Effector memory CD4-positive, alpha-beta T cell (primary cell): ENCODE measurements around the gene OPTC.

ENCODE experiments used
- DNase-seq, 3 donors: peaks; one replicate each; pipeline ENCODE4 v3.0.0-alpha.2; 2020
- H3K27ac ChIP-seq: 2 replicates; pipeline ENCODE4 v1.7.0; 2013; ENCODE audit warnings: mild to moderate bottlenecking, low read length, moderate library complexity; ENCODE audit not compliant: insufficient read depth, poor library complexity, severe bottlenecking
- H3K27me3 ChIP-seq: replicated peaks from 2 replicates; pipeline ENCODE4 v1.7.0; 2013; ENCODE audit warnings: mild to moderate bottlenecking, low read length; ENCODE audit not compliant: insufficient read depth, control insufficient read depth, poor library complexity, severe bottlenecking
- H3K36me3 ChIP-seq: 2 replicates; pipeline ENCODE4 v1.7.0; 2013; ENCODE audit warnings: mild to moderate bottlenecking, low read length, moderate library complexity; ENCODE audit not compliant: control insufficient read depth, insufficient read depth
- H3K4me1 ChIP-seq: 2 replicates; pipeline ENCODE4 v1.7.0; 2013; ENCODE audit warnings: low read length, mild to moderate bottlenecking; ENCODE audit not compliant: control insufficient read depth, insufficient read depth, poor library complexity, severe bottlenecking
- H3K4me3 ChIP-seq: 2 replicates; pipeline ENCODE4 v1.7.0; 2013; ENCODE audit warnings: low read length, low read depth, mild to moderate bottlenecking; ENCODE audit not compliant: insufficient read depth, poor library complexity, severe bottlenecking
- H3K9me3 ChIP-seq: 2 replicates; pipeline ENCODE4 v1.7.0; 2013; ENCODE audit warnings: mild to moderate bottlenecking, low read length, moderate library complexity; ENCODE audit not compliant: control insufficient read depth

The OPTC gene

DNA sequence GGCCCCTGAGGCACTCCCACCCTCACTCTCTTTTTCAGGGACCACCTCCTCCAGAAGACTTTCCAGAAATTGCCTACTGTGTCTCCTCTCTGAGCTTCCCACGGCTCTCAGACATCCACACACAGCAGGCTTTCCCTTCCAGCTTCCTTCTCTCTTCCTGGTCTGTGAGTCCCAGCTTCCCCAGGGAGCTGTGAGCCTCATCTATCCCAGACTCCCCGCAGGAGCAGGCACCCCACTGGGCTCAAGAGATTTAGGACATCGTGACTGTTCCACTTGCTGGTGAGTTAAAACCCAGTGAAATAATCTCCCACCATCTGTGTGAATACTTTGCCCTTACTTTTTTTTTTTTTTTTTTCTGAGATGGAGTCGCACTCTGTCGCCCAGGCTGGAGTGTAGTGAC, 40.3 kb upstream of the OPTC start:
- H3K4me3 ChIP-seq, result no peak overlapping the region
- H3K27ac ChIP-seq, result no peak overlapping the region
- H3K27me3 ChIP-seq, result no peaks in the 10 kb centered on the region
- DNase-seq, result no peak
- H3K9me3 ChIP-seq, result no peaks in the 10 kb centered on the region
- no peaks in the 10 kb centered on the region for H3K36me3 ChIP-seq
- H3K4me1 ChIP-seq, result no peaks in the 10 kb centered on the region

- H3K4me3 ChIP-seq, result no peak overlapping the region
- H3K27me3 ChIP-seq, result no peaks in the 10 kb centered on the region
- H3K27ac ChIP-seq, result no peak overlapping the region
Observed at GRCh38 chr1:203454986-203455471, 38.9 kb upstream of the OPTC start.

GRCh38 chr1:203455706-203456105, 38.2 kb upstream of the OPTC start:
- H3K4me1 ChIP-seq, result no peaks in the 10 kb centered on the region
- H3K9me3 ChIP-seq, result no peaks in the 10 kb centered on the region
- DNase-seq, result no peak
- no peaks in the 10 kb centered on the region for H3K27me3 ChIP-seq
- no peak overlapping the region for H3K4me3 ChIP-seq
- H3K36me3 ChIP-seq, result no peaks in the 10 kb centered on the region
- no peak overlapping the region for H3K27ac ChIP-seq

More at GRCh38 chr1:203454986-203455471, 38.9 kb upstream of the OPTC start:
- H3K36me3 ChIP-seq, result no peaks in the 10 kb centered on the region
- no peaks in the 10 kb centered on the region for H3K4me1 ChIP-seq
- no peaks in the 10 kb centered on the region for H3K9me3 ChIP-seq
- no peak for DNase-seq

GRCh38 chr1:203456577-203456976, 37.4 kb upstream of the OPTC start:
- Histone ChIP-seq H3K9me3 (no peaks in the 10 kb centered on the region), H3K36me3 (no peaks in the 10 kb centered on the region), H3K27ac (no peak overlapping the region), H3K27me3 (no peaks in the 10 kb centered on the region), H3K4me1 (no peaks in the 10 kb centered on the region), H3K4me3 (no peak overlapping the region)
- DNase-seq, result no peak

DNA sequence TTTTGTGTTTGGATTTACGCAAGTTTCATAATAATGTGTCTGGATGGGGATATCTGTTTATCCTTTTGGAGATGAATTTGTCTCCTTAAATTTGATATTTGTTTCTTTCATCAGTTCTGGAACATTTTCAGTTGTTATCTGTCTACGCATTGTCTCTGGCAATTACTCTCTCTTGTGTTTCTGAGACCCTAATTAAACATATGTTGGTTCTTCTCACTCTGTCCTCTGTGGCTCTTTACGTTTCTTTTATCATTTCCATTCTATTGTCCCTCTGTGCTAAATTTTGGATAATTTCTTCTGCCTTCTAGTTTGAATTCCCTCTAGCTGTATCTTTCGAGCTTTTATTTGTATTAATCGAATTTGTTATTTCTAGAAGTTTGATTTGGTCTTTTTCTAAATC, 35.9 kb upstream of the OPTC start:
- DNase-seq, result no peak
- Histone ChIP-seq H3K4me3 (no peak overlapping the region), H3K27me3 (no peaks in the 10 kb centered on the region), H3K9me3 (no peaks in the 10 kb centered on the region), H3K27ac (no peak overlapping the region), H3K4me1 (no peaks in the 10 kb centered on the region), H3K36me3 (no peaks in the 10 kb centered on the region)

DNA sequence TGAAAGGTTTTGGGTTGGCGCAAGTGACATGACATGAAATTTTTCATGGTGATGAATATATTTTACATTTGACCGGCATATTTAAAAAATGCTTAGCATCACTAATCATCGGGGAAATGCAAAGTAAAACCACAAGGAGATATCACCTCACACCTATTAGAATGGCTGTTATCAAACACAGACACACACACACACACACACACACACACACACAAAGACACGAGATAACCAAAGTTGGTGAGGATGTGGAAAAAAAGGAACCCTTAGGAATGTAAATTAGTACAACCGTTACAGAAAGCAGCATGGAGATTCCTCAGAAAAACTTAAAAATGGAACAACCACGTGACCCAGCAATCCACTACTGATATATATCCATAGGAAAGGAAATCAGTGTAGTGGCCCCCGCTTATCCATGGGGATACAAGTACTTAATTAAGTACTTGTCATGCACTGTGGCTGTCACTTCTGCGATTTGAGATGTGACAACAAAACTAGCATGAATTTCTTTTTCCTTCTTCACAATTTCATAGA, 34.2 kb upstream of the OPTC start:
- Histone ChIP-seq H3K36me3 (no peaks in the 10 kb centered on the region), H3K27me3 (no peaks in the 10 kb centered on the region), H3K4me1 (no peaks in the 10 kb centered on the region), H3K4me3 (no peak overlapping the region), H3K9me3 (no peaks in the 10 kb centered on the region), H3K27ac (no peak overlapping the region)
- no peak for DNase-seq

GRCh38 chr1:203461717-203462116, 32.2 kb upstream of the OPTC start:
- Histone ChIP-seq H3K4me1 (no peaks in the 10 kb centered on the region), H3K9me3 (no peaks in the 10 kb centered on the region), H3K27ac (no peak overlapping the region), H3K4me3 (no peak overlapping the region), H3K27me3 (no peaks in the 10 kb centered on the region), H3K36me3 (no peaks in the 10 kb centered on the region)
- DNase-seq, result no peak

DNA sequence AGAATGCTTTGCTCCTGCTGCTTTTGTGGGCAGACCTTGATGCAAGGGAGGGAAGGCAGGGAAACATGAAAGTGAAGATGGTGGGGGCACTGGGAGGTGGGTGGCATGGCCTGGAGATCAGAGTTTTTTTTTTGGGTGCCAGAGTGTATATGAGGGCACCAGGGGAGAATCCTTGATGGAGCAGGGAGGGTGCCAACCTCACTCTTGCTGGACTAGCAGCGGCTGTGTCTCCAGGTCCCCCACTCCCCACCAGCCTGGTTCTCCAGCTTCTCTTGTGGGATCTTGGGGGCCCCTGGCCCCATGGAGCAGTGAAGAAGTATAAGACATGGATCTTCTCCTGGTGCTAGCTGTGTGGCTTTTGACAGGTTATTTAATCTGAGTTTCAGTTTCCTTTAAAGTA, 31.8 kb upstream of the OPTC start:
- Histone ChIP-seq H3K9me3 (no peaks in the 10 kb centered on the region), H3K27ac (no peak overlapping the region), H3K36me3 (no peaks in the 10 kb centered on the region), H3K4me1 (no peaks in the 10 kb centered on the region), H3K27me3 (no peaks in the 10 kb centered on the region), H3K4me3 (no peak overlapping the region)
- DNase-seq, result no peak

DNA sequence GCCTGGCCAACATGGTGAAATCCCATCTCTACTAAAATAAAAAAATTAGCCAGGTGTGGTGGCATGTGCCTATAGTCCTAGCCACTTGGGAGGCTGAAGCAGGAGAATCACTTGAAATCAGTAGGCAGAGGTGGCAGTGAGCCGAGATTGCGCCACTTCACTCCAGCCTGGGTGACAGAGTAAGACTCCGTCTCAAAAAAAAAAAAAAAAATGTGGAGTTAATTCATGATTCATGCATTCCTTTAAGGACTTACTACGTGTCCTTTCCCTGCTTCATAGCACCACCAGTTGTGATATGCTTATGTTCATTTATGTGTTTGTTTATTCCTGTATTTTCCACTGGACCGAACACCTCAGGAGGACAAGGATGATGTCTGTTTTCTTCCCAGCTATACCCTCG, 31.1 kb upstream of the OPTC start:
- H3K4me1 ChIP-seq, result no peaks in the 10 kb centered on the region
- H3K27ac ChIP-seq, result no peak overlapping the region
- H3K27me3 ChIP-seq, result no peaks in the 10 kb centered on the region
- H3K36me3 ChIP-seq, result no peaks in the 10 kb centered on the region
- no peak overlapping the region for H3K4me3 ChIP-seq
- H3K9me3 ChIP-seq, result no peaks in the 10 kb centered on the region
- DNase-seq, result no peak

- H3K36me3 ChIP-seq, result no peaks in the 10 kb centered on the region
- no peak for DNase-seq
- no peak overlapping the region for H3K4me3 ChIP-seq
- no peaks in the 10 kb centered on the region for H3K4me1 ChIP-seq
- H3K27me3 ChIP-seq, result no peaks in the 10 kb centered on the region
- H3K27ac ChIP-seq, result no peak overlapping the region
- H3K9me3 ChIP-seq, result no peaks in the 10 kb centered on the region
Observed at GRCh38 chr1:203463469-203464062, 30.4 kb upstream of the OPTC start.
